ENCODE data around the gene DSC3.

The DSC3 gene

GRCh38 chr18:30971338-30971956 lies 71.1 kb downstream of the DSC3 start:
- no peak for DNase-seq (ENCODE audit: low read depth)

DNA sequence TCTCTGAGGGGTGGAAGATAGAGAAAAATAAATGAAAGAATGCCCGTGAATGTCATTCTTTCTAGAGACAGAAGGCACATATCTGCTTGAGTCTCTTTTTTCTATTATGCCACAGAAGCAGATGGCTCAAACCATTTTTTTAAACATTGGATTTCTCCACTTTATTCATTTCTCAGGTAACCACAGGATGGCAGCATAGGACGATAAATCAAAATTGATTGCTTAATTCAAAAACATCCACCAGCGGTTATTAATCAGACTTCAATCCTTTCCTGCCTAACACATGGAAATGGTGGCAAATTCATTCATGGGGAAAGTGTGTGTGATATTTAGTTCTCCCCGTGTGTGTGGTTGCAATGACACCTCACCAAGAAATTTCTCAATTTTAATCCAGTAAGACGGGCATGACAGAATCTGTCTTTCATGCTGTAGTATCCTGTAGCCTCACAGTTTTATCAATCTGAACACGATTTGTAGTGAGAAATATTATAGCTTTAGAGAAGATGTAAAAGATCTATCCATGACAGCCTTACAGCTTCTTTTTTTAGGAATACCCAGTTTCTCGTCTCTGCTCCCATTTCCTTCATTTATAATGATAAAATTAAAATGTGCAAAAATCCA lies 72.2 kb downstream of the DSC3 start:
- no peak for DNase-seq (ENCODE audit: low read depth)

- no peak for DNase-seq (ENCODE audit: low read depth)
Observed at GRCh38 chr18:30969670-30970170, 72.8 kb downstream of the DSC3 start.

GRCh38 chr18:30967701-30968100 lies 74.8 kb downstream of the DSC3 start:
- DNase-seq (ENCODE audit: low read depth) = no peak

DNA sequence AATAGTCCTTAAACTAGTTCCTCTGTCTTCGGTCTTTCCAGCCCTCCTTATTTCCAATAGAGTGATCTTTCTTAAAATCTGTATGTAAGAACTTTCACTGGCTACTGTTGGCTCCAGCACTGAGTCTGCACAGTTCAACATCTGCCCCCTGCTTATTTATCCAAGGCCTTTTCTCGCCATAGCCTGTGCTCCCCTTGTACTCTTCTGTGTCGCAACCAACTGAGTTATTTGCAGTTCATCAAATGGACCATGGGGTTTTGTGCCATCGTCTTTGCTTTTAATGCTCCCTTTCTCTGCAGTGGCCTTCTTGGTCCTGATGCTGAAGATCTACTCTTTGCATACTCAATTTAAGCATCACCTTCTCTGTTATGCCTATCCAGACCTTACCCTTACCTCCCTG lies 77.3 kb downstream of the DSC3 start:
- DNase-seq (ENCODE audit: low read depth) = no peak

DNA sequence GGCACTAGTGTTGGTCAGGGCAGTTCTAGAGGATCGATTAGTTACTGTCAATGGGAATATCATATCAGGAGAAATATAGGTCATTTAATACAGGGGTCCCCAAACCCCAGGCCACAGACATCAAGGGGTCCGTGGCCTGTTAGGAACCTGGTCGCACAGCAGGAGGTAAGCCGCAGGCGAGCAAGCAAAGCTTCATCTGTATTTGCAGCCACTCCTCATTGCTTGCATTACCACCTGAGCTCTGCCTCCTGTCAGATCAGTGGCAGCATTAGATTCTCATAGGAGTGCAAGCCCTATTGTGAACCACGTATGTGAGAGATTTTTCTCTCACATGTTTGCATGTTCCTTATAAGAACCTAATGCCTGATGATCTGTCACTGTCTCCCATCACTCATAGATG lies 81.9 kb downstream of the DSC3 start:
- no peak for DNase-seq (ENCODE audit: low read depth)

DNA sequence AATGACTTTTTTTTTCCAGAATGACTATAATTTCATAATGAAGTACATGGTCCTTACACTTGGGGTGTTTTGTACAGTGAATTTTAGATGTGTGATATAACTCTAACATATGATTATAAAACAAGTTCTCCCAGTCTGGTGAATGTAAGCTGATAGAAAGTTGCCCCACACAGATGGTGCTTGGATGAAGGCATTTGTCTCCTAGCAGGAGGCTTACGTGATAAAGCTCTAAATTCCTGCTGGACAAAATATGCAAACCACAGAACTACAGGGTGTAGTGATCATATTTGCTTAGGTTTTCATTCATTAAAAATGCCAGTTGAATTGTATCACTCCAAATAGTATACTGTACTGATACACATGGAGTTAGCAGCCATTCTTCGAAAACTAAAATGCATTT lies 85.5 kb downstream of the DSC3 start:
- DNase-seq (ENCODE audit: low read depth) = no peak

DNA sequence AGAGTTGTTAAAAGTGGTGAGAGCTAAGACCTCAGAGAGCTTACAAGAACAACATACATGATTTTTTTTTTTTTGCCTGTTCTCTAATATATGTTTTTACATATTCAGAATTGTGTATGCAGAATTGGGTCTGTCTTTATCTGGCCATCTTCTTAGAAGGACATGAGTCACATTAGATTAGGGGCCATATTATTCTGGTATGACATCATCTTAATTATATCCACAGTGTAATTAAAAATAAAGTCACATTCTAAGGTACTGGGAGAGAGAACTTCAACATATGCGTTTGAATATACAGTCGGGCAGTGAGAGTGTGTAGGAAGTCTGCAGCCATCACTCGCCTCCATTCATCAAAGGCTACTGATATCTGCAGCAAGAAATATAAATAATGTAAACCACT lies 88.3 kb downstream of the DSC3 start:
- no peak for DNase-seq (ENCODE audit: low read depth)

GRCh38 chr18:30945761-30946160 lies 96.8 kb downstream of the DSC3 start:
- DNase-seq (ENCODE audit: low read depth) = no peak

DNA sequence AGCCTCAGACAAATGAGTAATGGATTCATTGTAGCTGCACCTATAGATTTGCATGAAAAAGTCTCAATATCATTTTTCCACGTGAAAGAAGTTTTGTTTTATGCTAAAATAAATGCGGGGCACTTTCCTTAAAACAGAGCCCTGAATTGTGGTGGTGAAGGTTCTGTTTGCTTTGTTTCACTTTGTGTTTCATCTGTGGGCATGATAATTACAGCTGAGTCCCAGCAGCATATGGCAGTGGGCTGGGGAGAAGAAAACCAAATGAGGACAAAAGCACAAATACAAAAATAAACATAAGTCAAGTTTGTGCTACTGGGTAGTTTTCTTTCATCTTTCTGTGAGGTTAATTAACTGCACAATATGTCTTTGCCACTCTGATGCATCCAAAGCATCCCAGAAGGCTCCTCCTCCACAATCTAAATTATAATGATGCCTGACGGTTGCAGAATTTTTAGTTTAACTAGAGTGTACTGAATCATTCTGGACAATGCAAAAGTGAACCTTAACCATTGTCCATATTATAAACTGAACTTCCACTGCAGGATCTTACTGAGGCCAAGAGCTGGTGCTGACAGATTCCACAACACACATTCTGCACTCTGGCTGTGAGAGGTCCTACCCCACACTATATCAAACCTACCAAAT lies 97.6 kb downstream of the DSC3 start:
- DNase-seq (ENCODE audit: low read depth) = no peak

DNA sequence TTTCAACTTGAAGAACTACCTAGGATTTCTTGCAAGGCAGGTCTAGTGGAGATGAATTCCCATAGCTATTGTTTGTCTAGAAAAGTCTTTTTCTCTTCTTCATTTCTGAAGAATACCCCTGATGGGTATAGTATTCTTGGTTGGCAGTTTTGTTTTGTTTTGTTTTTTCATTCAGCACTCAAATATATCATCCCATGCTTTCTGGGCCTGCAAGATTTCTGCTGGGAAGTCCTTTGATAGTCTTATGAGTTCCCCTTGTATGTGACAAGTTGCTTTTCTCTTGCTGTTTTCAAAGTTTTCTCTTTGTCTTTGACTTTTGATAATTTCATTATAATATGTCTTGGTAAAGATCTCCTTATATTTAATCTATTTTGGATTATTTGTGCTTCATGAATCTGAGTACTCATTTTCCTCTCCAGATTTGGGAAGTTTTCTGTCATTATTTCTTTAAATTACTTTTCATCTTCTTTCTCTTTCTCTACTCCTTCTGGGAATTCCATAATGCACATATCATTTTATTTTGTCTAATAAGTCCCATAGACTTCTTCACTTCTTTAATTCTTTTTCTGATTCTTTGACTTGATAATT lies 101.5 kb downstream of the DSC3 start:
- no peak for DNase-seq (ENCODE audit: low read depth)

All from T follicular helper cell (primary cell).